CD4-positive, alpha-beta T cell treated with Interleukin-12 subunit alpha and Interleukin-12 subunit beta, for 1 hour (primary cell): ENCODE measurements around the gene CD200.
"Not testable (repeated sequence)": the region's sequence is repeated elsewhere in the genome, so short reads cannot be mapped to it uniquely, and the experiment has no call there.

Experiments used
- DNase-seq: peaks from one replicate; pipeline ENCODE4 v3.0.0-alpha.2; 2020

CD200 gene

GRCh38 chr3:112392393-112393359 is 59.7 kb downstream of the CD200 start:
- no peak for DNase-seq

GRCh38 chr3:112393360-112393728 is 60.4 kb downstream of the CD200 start:
- DNase-seq, result no peak

- DNase-seq, result no peak
Observed at GRCh38 chr3:112394003-112394640, 61.2 kb downstream of the CD200 start.

GRCh38 chr3:112395181-112395895 is 62.4 kb downstream of the CD200 start:
- DNase-seq, result no peak

GRCh38 chr3:112395896-112396290 is 62.9 kb downstream of the CD200 start:
- DNase-seq, result no peak

- DNase-seq, result no peak
Observed at GRCh38 chr3:112397556-112397955, 64.6 kb downstream of the CD200 start.

- no peak for DNase-seq
Observed at GRCh38 chr3:112399064-112399463, 66.1 kb downstream of the CD200 start.

- DNase-seq, result not testable (repeated sequence)
Observed at GRCh38 chr3:112399554-112399953, 66.6 kb downstream of the CD200 start.

GRCh38 chr3:112400317-112400716 is 67.4 kb downstream of the CD200 start:
- DNase-seq, result not testable (repeated sequence)

- no peak for DNase-seq
Observed at GRCh38 chr3:112401617-112402016, 68.7 kb downstream of the CD200 start.

- DNase-seq, result no peak
Observed at GRCh38 chr3:112403103-112403502, 70.1 kb downstream of the CD200 start.

GRCh38 chr3:112404924-112405549 is 72.1 kb downstream of the CD200 start:
- not testable (repeated sequence) for DNase-seq

- DNase-seq, result no peak
Observed at GRCh38 chr3:112405845-112406244, 72.9 kb downstream of the CD200 start.

GRCh38 chr3:112407214-112407887 is 74.4 kb downstream of the CD200 start:
- DNase-seq, result no peak

GRCh38 chr3:112407888-112408702 is 75.1 kb downstream of the CD200 start:
- no peak for DNase-seq

GRCh38 chr3:112409041-112409440 is 76.1 kb downstream of the CD200 start:
- DNase-seq, result no peak

GRCh38 chr3:112411425-112411824 is 78.5 kb downstream of the CD200 start:
- DNase-seq, result no peak
